ENCODE results near the gene MDFI. TPM values are rescaled to one million over a fixed set of nuclear protein-coding genes. Genes with fewer than 3 reads are reported as not detected.

The MDFI gene
- total RNA-seq, 4 donors from 2014 or later: 0.26 to 1.1 TPM; not detected in 2

- Histone ChIP-seq H3K9me3 (no peaks in the 10 kb centered on the region), H3K27me3 (no peaks in the 10 kb centered on the region), H3K4me1 (no peaks in the 10 kb centered on the region), H3K27ac (no peak overlapping the region), H3K36me3 (peaks cover 0 to 13% of the 10 kb centered on the region in 2 donors), H3K4me3 (no peak overlapping the region)
- in situ Hi-C loops (cut with MboI; ENCODE audit: low sequenced_read_pairs in 4 of 4) (loop anchor here (5.0 to 10.0 kb wide), 6 partner anchors 130 to 230 kb away; partner anchors contain the start of gene FRS3 (in 1 of the 4)), intact Hi-C loops (cut with DNase I; ENCODE audit: low total_unique reads) (loop anchor here (5.0 kb wide), 1 partner anchor 47 kb away; the partner anchor contains the start of gene FOXP4)
- DNase-seq: no peak
- ATAC-seq: no peak
- TF ChIP-seq POLR2A (IDR thresholded peaks at IDR 0.05): no peak
- TF ChIP-seq CTCF (IDR thresholded peaks at IDR 0.05 in 4 of 5, conservative IDR thresholded peaks at IDR 0.05 in 1 of 5): no peak
Measured at GRCh38 chr6:41594766-41595165, 43.5 kb upstream of the MDFI start.

GRCh38 chr6:41595166-41595565 lies 43.1 kb upstream of the MDFI start:
- H3K4me3 ChIP-seq: no peak overlapping the region
- DNase-seq (no peak), ATAC-seq (no peak)
- no peak overlapping the region for H3K27ac ChIP-seq
- no peaks in the 10 kb centered on the region for H3K4me1 ChIP-seq
- TF ChIP-seq POLR2A (IDR thresholded peaks at IDR 0.05): no peak
- intact Hi-C loops (cut with DNase I; ENCODE audit: low total_unique reads): no loop called here
- H3K36me3 ChIP-seq: peaks cover 0 to 13% of the 10 kb centered on the region in 2 donors
- H3K27me3 ChIP-seq: no peaks in the 10 kb centered on the region
- in situ Hi-C loops (cut with MboI; ENCODE audit: low sequenced_read_pairs in 4 of 4): loop anchor here (10.0 kb wide), 4 partner anchors 130 to 230 kb away; partner anchors contain the start of gene FRS3 (in 1 of the 4)
- no peaks in the 10 kb centered on the region for H3K9me3 ChIP-seq

DNA sequence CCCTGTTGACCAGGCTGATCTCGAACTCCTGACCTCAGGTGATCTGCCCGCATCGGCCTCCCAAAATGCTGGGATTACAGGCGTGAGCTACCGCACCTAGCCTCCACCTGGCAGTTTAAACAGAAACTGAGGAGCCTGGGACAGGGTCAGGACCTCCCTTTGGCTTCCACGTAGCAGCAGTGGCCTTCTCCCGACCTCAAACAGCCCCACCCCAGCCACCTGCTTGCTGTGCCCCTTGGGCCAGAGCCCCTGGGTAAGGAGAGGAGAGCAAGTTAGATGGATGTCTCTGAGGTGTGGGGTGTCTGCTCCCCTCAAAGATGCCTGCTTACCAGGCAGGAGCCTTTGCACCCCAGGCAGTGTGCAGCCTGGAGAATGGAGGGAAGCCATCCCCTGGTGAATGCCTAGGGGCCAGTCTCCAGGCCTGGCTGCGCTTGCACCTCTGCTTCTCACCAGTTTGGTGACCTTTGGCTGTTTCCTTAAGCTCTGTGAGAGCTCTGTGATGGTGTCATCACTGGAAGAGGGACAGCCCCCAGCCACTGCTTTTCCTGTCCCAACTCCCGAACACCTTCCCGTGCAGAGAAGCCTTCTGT lies 42.1 kb upstream of the MDFI start:
- intact Hi-C loops (cut with DNase I; ENCODE audit: low total_unique reads) (no loop called here), in situ Hi-C loops (cut with MboI; ENCODE audit: low sequenced_read_pairs in 4 of 4) (loop anchor here (10.0 kb wide), 4 partner anchors 131 to 231 kb away; partner anchors contain the start of gene FRS3 (in 1 of the 4))
- H3K4me3 ChIP-seq: no peak overlapping the region
- peaks cover 0 to 13% of the 10 kb centered on the region in 2 donors for H3K36me3 ChIP-seq
- no peaks in the 10 kb centered on the region for H3K9me3 ChIP-seq
- no peaks in the 10 kb centered on the region for H3K27me3 ChIP-seq
- no peak for DNase-seq
- H3K27ac ChIP-seq: no peak overlapping the region
- TF ChIP-seq POLR2A (IDR thresholded peaks at IDR 0.05): no peak
- no peak for TF ChIP-seq CTCF (IDR thresholded peaks at IDR 0.05 in 4 of 5, conservative IDR thresholded peaks at IDR 0.05 in 1 of 5)
- no peaks in the 10 kb centered on the region for H3K4me1 ChIP-seq
- no peak for ATAC-seq

- Histone ChIP-seq H3K4me3 (no peak overlapping the region), H3K27me3 (no peaks in the 10 kb centered on the region), H3K27ac (no peak overlapping the region), H3K36me3 (peaks cover 0 to 13% of the 10 kb centered on the region in 2 donors), H3K9me3 (no peaks in the 10 kb centered on the region), H3K4me1 (no peaks in the 10 kb centered on the region)
- intact Hi-C loops (cut with DNase I; ENCODE audit: low total_unique reads) (no loop called here), in situ Hi-C loops (cut with MboI; ENCODE audit: low sequenced_read_pairs in 4 of 4) (loop anchor here (10.0 kb wide), 4 partner anchors 132 to 232 kb away; partner anchors contain the start of gene FRS3 (in 1 of the 4))
- TF ChIP-seq POLR2A (IDR thresholded peaks at IDR 0.05) (no peak), CTCF (IDR thresholded peaks at IDR 0.05 in 4 of 5, conservative IDR thresholded peaks at IDR 0.05 in 1 of 5) (no peak)
- DNase-seq: no peak
- ATAC-seq: no peak
Measured at GRCh38 chr6:41596807-41597206, 41.5 kb upstream of the MDFI start.

DNA sequence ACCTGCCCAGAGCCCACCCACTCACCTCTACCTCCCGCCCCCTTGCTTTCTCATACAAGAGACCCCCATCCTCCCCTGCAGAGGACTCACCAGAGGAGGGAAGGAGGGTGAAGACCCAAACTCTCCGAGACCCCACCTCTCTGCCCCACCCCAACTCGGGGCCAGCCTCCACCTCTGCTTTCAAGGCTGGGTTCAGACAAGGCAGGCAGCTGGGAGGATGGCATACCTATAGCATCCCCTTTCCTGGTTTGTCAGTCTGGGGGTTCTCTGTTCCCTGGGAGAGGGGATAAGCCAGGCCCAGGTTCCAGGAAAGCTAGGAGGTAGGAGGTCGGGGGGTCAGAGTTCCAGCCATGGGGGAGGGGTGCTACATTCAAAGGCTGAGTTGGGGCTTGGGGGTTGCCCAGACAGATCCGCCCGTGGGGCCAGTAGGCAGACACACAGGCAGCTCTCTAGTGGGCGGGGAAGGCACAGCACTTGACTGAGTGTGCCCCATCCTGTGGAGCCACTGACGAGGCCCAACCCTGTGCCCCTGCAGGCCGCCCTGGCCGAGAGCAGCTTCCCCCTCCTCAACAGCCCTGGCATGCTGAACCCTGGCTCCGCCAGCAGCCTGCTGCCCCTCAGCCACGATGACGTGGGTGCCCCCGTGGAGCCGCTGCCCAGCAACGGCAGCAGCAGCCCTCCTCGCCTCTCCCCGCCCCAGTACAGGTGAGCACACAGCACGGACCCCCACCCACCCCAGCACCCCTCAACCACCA lies 40.8 kb upstream of the MDFI start:
- DNase-seq (no peak), ATAC-seq (no peak)
- Histone ChIP-seq H3K27ac (no peak overlapping the region), H3K27me3 (no peaks in the 10 kb centered on the region), H3K4me3 (no peak overlapping the region), H3K9me3 (no peaks in the 10 kb centered on the region), H3K36me3 (peaks cover 0 to 13% of the 10 kb centered on the region in 2 donors), H3K4me1 (peaks cover 0 to 1% of the 10 kb centered on the region in 2 donors)
- TF ChIP-seq CTCF (IDR thresholded peaks at IDR 0.05 in 4 of 5, conservative IDR thresholded peaks at IDR 0.05 in 1 of 5): no peak
- intact Hi-C loops (cut with DNase I; ENCODE audit: low total_unique reads): no loop called here
- in situ Hi-C loops (cut with MboI; ENCODE audit: low sequenced_read_pairs in 4 of 4): loop anchor here (10.0 kb wide), 4 partner anchors 133 to 233 kb away; partner anchors contain the start of gene FRS3 (in 1 of the 4)
